B cell (primary cell): Measurements from ENCODE around the gene CECR2. TPM values are rescaled to one million over a fixed set of nuclear protein-coding genes. Genes with fewer than 3 reads are reported as not detected.

ENCODE experiments used
- ATAC-seq: fragments of 200-7000 bp; cut with Tn5 transposase; one replicate; pipeline ENCODE4 v1.10.0; 2021; ENCODE audit warnings: low read depth, mild to moderate bottlenecking, moderate number of reproducible peaks, moderate library complexity
- CTCF ChIA-PET: fragments of 350-600 bp; sonication (Branson Sonifier 250); formaldehyde crosslinking; loops from one replicate; lab custom pipeline; 2021; ENCODE audit warnings: antibody characterized with exemption, inconsistent platforms; lab: Charles Lee
- POLR2A ChIA-PET: fragments of 350-600 bp; sonication (Branson Sonifier 250); formaldehyde crosslinking; loops from one replicate; lab custom pipeline; 2021; ENCODE audit warnings: antibody characterized with exemption; lab: Charles Lee
- DNase-seq: peaks from one replicate; pipeline ENCODE4 v3.0.0; 2013
- H2AFZ ChIP-seq: 2 replicates; pipeline ENCODE4 v1.6.1; 2012; ENCODE audit warnings: mild to moderate bottlenecking, low read depth, low read length; ENCODE audit not compliant: insufficient read depth, poor library complexity, severe bottlenecking
- H3K27ac ChIP-seq, 2 donors: 1 replicate in 1 of 2; 2 replicates in 1 of 2; pipeline ENCODE4 v1.5.1; 2012 to 2013; ENCODE audit warnings: low read length in 2 of 2, mild to moderate bottlenecking in 2 of 2, moderate library complexity in 1 of 2
- H3K27me3 ChIP-seq, 4 experiments: fragments of 200-600 bp in 1 of 4; sonication (generic) in 1 of 4; replicated peaks in 1 of 4; 1 replicate in 2 of 4; 2 replicates in 2 of 4; pipeline versions ENCODE4 v1.6.1 to v1.7.0; 2013 to 2016; ENCODE audit warnings: low read length in 3 of 4, mild to moderate bottlenecking in 2 of 4, mixed read lengths in 1 of 4, moderate library complexity in 1 of 4; ENCODE audit not compliant: insufficient read depth in 4 of 4, control insufficient read depth in 3 of 4; ENCODE audit errors: control extremely low read depth in 1 of 4
- H3K36me3 ChIP-seq, 2 experiments: replicated peaks in 1 of 2; 1 replicate in 1 of 2; 2 replicates in 1 of 2; pipeline versions ENCODE4 v1.6.1 to v1.7.1; 2013; ENCODE audit warnings: low read length in 1 of 2; ENCODE audit not compliant: insufficient read depth in 2 of 2, control insufficient read depth in 1 of 2; ENCODE audit errors: control extremely low read depth in 1 of 2, extremely low read depth in 1 of 2
- H3K4me1 ChIP-seq, 2 donors: fragments of 200-600 bp in 1 of 2; sonication (generic) in 1 of 2; 1 replicate in 1 of 2; 2 replicates in 1 of 2; pipeline versions ENCODE4 v1.5.1 to v1.6.1; 2013 to 2017; ENCODE audit warnings: low read length in 2 of 2; ENCODE audit not compliant: control insufficient read depth in 2 of 2, insufficient read depth in 2 of 2
- H3K4me2 ChIP-seq: replicated peaks from 2 replicates; pipeline ENCODE3; 2012; ENCODE audit warnings: mild to moderate bottlenecking, low read depth, low read length; ENCODE audit not compliant: poor library complexity, severe bottlenecking
- H3K4me3 ChIP-seq, 5 experiments: fragments of 200-600 bp in 1 of 5; sonication (generic) in 1 of 5; 1 replicate in 3 of 5; 2 replicates in 2 of 5; pipeline versions ENCODE4 v1.5.1 to v1.7.0; 2011 to 2016; ENCODE audit warnings: low read length in 4 of 5, mild to moderate bottlenecking in 4 of 5, low read depth in 2 of 5, control low read depth in 1 of 5, moderate library complexity in 1 of 5; ENCODE audit not compliant: insufficient read depth in 1 of 5; ENCODE audit errors: control extremely low read depth in 1 of 5, extremely low read depth in 1 of 5
- H3K79me2 ChIP-seq: fragments of 200-600 bp; sonication (generic); one replicate; pipeline ENCODE4 v1.6.0; 2016; ENCODE audit warnings: low read length; ENCODE audit not compliant: control insufficient read depth, insufficient read depth
- H3K9ac ChIP-seq: fragments of 200-600 bp; sonication (generic); 2 replicates; pipeline ENCODE4 v1.6.1; 2017; ENCODE audit warnings: mild to moderate bottlenecking, low read length, moderate library complexity
- H3K9me3 ChIP-seq, 3 donors: one replicate each; pipeline versions ENCODE4 v1.6.1 to v1.7.1; 2013; ENCODE audit warnings: low read length in 2 of 3; ENCODE audit not compliant: control insufficient read depth in 2 of 3, insufficient read depth in 1 of 3; ENCODE audit errors: control extremely low read depth in 1 of 3
- H4K20me1 ChIP-seq: 2 replicates; pipeline ENCODE4 v1.6.0; 2012; ENCODE audit warnings: mild to moderate bottlenecking, low read length; ENCODE audit not compliant: insufficient read depth, control insufficient read depth, poor library complexity, severe bottlenecking
- H3K27ac Mint-ChIP-seq: one replicate; pipeline ENCODE4 v1.8.0; 2021; ENCODE audit warnings: mixed read lengths
- H3K27me3 Mint-ChIP-seq: one replicate; pipeline ENCODE4 v1.8.0; 2021; ENCODE audit warnings: mixed read lengths
- H3K4me1 Mint-ChIP-seq: one replicate; pipeline ENCODE4 v1.8.0; 2021; ENCODE audit warnings: mixed read lengths
- H3K4me3 Mint-ChIP-seq: one replicate; pipeline ENCODE4 v1.8.0; 2021; ENCODE audit warnings: mixed read lengths
- H3K9me3 Mint-ChIP-seq: one replicate; pipeline ENCODE4 v1.8.0; 2022; ENCODE audit warnings: mixed read lengths; ENCODE audit not compliant: insufficient read depth
- CTCF ChIP-seq: fragments of 200-600 bp; IDR thresholded peaks from one replicate; pipeline ENCODE4 v1.8.0; 2022; ENCODE audit warnings: antibody characterized with exemption, mild to moderate bottlenecking
- EZH2 ChIP-seq: IDR thresholded peaks from 2 replicates; pipeline ENCODE4 v1.6.1; 2012; ENCODE audit warnings: borderline replicate concordance, low read depth, mild to moderate bottlenecking, moderate library complexity, low read length; ENCODE audit not compliant: insufficient read depth, poor library complexity, severe bottlenecking
- WGBS: methylation state at CpG from one replicate; pipeline ENCODE4 v1.1.5; 2013; ENCODE audit warnings: missing lambda C conversion rate; ENCODE audit not compliant: insufficient coverage; 5-methylcytosine and 5-hydroxymethylcytosine counted together
- intact Hi-C: fragments of 100-400 bp; cut with micrococcal nuclease; formaldehyde crosslinking; loops from one replicate; pipeline ENCODE4 v1.10.0; 2022
- polyA plus RNA-seq: library from polyadenylated mRNA; depleted of rRNA; stranded (reverse); fragments of >200 nt; gene quantifications from 2 replicates; pipeline ENCODE4 v1.2.3, GENCODE V29; 2012
- total RNA-seq, 2 donors: library from RNA; stranded (reverse); fragments of 120-200 nt in 1 of 2; gene quantifications; 1 replicate in 1 of 2; 2 replicates in 1 of 2; pipeline versions ENCODE4 v1.2.3 to v1.2.4, GENCODE V29; 2013 to 2022

The CECR2 gene
- total and polyA plus RNA-seq, 2 donors (not counting 1 experiment from before 2014, with no cell fraction given): 0.13 to 6.6 TPM

DNA sequence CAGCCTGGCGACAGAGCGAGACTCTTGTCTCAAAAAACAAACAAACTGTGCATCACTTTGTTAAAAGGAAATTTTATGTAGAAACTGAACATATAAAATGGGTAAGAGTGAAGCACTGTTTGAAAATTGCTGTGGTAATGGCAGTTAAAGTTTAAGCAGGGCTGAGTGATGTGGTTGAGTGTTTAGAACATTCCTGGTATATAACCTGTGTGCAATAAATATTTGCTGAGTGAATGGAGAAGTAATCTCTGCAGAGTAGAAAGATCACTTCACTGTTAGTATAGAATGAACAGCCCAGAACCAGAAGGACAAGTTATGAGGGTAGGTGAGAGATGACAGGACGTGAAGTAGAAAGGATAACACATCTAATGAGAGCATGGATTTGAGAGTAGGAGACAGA is 27.3 kb downstream of the CECR2 start:
- no peak for ATAC-seq
- H3K4me3 ChIP-seq: no peak overlapping the region
- no peaks in the 10 kb centered on the region for H3K36me3 ChIP-seq
- CTCF ChIA-PET: no interaction called here
- DNase-seq: no peak
- no peaks in the 10 kb centered on the region for H3K79me2 ChIP-seq
- WGBS: 100% methylated on average over 1 of the region's 3 CpGs
- TF ChIP-seq EZH2: no peak
- no peak for TF ChIP-seq CTCF
- POLR2A ChIA-PET: no interaction called here
- no peaks in the 10 kb centered on the region for H3K4me1 ChIP-seq
- H4K20me1 ChIP-seq: no peaks in the 10 kb centered on the region
- Mint-ChIP-seq H3K27ac (no peak overlapping the region), H3K9me3 (no peaks in the 10 kb centered on the region), H3K4me3 (no peak overlapping the region), H3K4me1 (no peaks in the 10 kb centered on the region), H3K27me3 (peaks cover 4% of the 10 kb centered on the region)
- H3K4me2 ChIP-seq: no peak overlapping the region
- no peaks in the 10 kb centered on the region for H3K9me3 ChIP-seq
- no peak overlapping the region for H3K9ac ChIP-seq
- intact Hi-C loops: no loop called here
- H3K27ac ChIP-seq: no peak overlapping the region
- no peaks in the 10 kb centered on the region for H3K27me3 ChIP-seq
- H2AFZ ChIP-seq: no peak overlapping the region

DNA sequence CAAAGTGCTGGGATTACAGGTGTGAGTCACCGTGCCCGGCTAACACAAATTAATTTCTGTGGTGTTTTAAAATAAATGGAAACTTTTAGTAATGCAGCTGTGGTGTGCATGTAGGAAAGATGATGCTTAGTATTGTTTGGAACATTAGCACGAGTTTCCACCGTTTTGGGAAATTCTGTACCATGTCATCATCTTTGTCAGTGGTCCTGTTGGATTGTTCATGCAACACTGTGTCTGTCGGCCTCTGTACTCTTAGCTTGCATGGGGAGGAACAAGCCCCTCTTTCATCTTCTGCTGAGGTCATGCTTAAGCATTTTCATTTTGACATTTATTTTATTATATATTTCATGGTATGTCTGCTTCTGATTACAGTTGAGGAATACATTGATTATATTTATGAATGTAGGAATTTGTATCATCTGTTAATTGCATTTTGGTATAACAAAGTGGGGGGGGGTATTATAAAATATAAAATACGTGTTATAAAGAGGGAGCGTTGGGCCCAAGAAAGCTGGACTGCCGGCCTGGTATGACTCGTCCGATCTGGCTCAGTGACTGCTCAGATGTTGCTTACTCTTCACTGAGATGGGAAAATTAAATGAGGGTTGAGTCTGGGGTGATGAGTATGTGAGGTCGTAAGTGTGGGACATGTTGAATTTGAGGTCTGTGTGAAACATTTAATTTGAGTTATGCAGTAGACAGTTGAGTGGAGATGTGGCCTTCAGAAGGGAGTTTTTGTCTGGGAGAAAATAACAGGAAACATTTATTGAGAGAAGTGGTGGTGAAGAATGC is 28.7 kb downstream of the CECR2 start:
- ATAC-seq (no peak), DNase-seq (no peak)
- POLR2A ChIA-PET: interaction anchor here (0.7 kb wide), 1 partner anchor 182 kb away, joined by 6 read pairs; no protein-coding TSS in a partner anchor
- H3K36me3 ChIP-seq: no peaks in the 10 kb centered on the region
- no peak for TF ChIP-seq CTCF
- TF ChIP-seq EZH2: no peak
- no peak overlapping the region for H3K4me2 ChIP-seq
- WGBS: 93% methylated on average over 8 of the region's 11 CpGs
- H2AFZ ChIP-seq: no peak overlapping the region
- no peaks in the 10 kb centered on the region for H4K20me1 ChIP-seq
- Mint-ChIP-seq H3K4me3 (no peak overlapping the region), H3K9me3 (no peaks in the 10 kb centered on the region), H3K4me1 (no peaks in the 10 kb centered on the region), H3K27ac (no peak overlapping the region), H3K27me3 (peaks cover 4% of the 10 kb centered on the region)
- H3K4me3 ChIP-seq: no peak overlapping the region
- H3K4me1 ChIP-seq: no peaks in the 10 kb centered on the region
- intact Hi-C loops: no loop called here
- no peaks in the 10 kb centered on the region for H3K9me3 ChIP-seq
- CTCF ChIA-PET: no interaction called here
- no peak overlapping the region for H3K27ac ChIP-seq
- H3K9ac ChIP-seq: no peak overlapping the region
- H3K27me3 ChIP-seq: no peaks in the 10 kb centered on the region
- no peaks in the 10 kb centered on the region for H3K79me2 ChIP-seq
